SU-DHL-6 (cell line): ENCODE results near the gene GRM7.

Experiments used
- CTCF ChIP-seq: fragments of 200-600 bp; sonication (generic); IDR thresholded peaks from one replicate; pipeline ENCODE4 v1.5.1; 2017; ENCODE audit warnings: antibody characterized with exemption, mild to moderate bottlenecking, low read length, moderate library complexity; ENCODE audit not compliant: insufficient read depth, poor library complexity, severe bottlenecking
- EZH2phosphoT487 ChIP-seq: fragments of 200-600 bp; sonication (generic), shearing (Covaris generic); conservative IDR thresholded peaks from 2 replicates; pipeline ENCODE4 v1.6.1; 2018; ENCODE audit warnings: mild to moderate bottlenecking, antibody characterized with exemption, low read length, moderate library complexity, mixed read lengths

DNA sequence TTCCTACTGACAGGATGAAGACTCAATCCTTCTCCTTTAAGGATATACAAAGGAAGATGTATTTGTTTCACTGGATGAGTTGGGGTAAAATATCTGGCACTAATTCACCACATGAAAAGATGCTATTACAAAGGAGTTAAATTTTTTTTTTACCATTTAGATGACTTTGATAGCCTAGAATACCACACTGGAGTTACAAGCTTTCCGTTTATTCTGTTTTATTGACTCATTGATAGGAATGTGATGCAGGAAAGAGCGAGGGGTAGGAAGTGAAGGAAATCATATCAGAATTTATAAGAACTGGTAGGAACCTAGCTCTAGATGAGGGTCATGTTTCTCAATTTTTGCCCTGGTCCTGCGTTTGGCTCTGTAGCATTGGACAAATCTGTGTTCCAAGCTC lies 427.2 kb downstream of the GRM7 start:
- TF ChIP-seq CTCF (no peak), EZH2phosphoT487 (no peak)
